GM21515 (cell line): ENCODE results near the gene NR2F2.
"Not testable (repeated sequence)": the region's sequence is repeated elsewhere in the genome, so short reads cannot be mapped to it uniquely, and the experiment has no call there.

Source experiments
- ATAC-seq: cut with Tn5 transposase; IDR thresholded peaks from one replicate; pipeline ENCODE4 v1.9.1; 2021; ENCODE audit not compliant: unreplicated experiment

Gene NR2F2

DNA sequence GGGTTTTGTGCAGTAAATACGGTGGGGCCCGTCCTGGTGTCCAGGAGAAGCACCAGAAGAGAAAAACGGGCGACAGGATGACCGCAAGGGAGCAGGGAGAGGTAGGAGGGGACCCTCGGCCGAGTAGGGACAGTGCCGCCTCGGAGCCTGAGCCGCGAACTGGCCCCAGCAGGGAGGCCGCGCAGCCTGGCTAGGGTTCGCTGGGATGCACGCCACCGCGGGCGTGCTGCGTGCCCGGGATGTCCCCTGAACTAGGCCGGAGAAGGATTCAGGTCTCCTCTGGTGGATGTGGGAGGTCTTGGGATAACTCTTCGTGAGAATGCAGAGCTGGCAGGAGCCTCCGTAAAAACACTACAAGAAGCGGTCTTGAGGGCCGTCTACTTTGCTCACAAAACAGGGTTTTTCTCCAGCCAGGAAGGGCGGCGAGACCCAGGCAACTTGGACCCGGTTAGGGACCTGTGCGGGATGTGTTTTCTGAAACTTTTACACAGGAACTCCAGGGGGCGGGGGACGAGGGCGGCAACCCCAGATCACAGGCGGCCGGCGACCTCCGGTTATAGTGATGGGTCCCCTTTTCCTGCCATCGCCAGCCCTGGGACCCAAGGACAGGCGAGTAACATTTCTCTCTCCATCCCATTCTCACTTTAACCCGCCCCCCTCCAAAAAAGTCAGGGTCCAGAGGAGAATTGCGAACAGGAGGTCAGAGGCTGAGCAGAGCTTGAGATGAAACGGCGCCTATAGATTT is 35.5 kb downstream of the NR2F2 start:
- no peak for ATAC-seq

DNA sequence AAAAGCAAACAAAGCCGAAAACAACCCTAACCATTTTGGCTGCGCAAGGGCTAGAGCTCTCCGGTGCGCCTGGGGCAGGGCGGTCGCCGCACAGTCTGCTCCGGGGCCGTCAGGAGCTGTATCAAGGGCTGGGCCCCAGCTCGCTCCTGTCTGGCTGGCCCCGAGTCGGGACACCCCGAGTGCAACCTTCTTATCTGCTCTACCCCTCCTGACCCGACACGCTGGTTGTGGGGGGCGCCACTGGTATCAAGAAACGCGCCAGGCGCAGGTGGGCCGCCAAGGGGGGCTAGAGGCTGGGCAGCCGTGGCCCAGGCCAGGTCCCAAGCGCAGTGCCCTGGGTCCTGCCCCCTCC is 36.0 kb downstream of the NR2F2 start:
- ATAC-seq = no peak

DNA sequence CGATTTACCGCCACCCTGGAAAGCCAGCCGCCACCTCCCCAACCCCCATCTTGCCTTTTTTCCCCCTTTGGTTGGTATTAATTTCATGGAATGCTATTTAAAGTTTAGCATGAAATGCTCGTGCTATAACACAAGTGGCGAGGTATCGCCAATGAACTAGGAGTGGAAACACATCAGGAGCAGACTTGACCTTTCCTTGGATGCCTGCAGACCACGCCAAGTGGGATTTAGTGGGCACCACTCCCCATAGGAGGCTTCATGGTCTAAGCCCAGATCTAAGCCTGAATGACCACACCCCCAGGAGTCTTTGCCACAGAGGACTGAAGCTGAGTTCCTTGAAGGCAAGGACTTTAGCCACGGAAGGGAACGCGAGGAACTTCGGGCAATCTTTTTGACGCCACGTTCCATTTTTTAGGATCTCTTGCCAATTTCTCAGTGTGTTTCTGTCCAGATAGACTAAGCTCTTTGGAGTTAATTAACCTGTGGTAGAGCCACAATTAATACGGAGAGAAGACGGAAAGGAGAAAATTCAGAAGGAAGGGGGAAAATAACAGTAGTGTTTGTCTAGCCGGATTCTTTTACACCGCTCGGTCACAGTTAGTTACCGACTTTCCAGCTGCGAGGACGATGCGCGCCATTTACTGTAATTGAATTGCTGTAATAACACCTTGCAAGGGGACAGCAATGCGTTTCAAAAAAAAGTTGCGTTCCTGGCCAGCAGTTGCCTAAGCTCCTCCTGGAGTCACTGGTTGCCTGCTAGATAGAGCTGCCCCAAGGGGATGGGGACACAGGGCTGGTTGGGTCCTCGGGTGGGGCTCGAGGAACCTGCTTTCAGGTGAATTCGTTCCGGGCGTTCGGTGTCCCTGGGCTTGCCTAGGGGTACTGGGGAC is 37.1 kb downstream of the NR2F2 start:
- ATAC-seq = no peak

DNA sequence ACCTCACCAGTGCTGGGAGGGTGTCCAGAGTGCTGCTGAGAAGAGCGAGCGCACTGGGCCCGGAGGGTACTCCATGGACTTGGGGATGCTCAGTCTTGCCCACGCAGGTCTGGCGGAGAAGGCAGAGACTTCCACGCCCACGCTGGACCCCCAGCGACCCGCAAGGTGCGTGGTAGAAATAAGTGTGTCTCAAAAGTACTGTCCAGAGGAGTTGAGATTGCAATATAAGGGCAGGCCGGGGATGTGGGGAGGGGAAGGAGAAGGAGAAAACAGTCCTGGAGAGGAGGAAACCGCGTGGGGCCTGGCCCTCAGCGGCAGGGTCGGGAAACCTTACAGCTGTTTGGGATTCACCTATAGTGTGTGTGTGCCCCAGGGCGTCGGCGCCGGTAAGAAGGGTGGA is 38.9 kb downstream of the NR2F2 start:
- no peak for ATAC-seq

DNA sequence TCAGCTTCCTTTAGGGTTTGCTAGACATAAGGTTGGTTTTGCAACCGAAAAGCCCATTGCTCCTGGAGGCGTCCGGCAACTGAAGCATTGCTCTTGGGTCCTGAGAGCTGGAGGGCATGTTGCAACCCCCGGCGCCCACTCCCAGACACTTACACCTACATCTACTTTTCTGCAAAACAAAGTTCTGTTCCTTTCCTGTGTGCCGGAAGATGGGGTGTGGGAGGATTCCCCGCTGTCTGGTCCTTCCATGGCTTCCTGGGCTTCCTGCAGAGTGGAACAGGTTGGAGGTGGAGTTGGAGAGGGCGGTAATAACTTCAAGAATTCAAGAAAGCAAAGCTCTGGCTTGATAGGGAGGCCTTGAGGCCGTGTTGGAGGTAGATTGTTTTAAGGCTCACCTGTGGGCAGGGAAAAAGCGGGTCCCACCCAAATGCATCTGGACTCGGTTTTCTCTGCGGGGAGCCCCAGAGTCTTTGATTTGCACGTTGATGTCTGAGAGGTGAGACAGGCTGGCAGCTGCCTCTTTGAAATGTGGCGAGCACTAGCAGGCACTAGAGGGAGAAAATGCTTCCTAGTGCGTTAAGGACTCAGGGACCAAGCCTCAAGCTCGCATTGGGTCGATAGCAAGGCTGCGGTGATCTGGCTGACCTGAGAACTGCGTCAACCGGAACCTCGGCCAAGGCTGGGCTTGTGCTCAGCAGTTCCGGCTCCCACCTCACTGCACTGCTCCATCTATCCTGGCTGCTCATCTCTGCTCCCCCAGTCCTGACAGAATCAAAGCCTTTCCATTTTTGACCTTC is 39.5 kb downstream of the NR2F2 start:
- ATAC-seq = no peak

DNA sequence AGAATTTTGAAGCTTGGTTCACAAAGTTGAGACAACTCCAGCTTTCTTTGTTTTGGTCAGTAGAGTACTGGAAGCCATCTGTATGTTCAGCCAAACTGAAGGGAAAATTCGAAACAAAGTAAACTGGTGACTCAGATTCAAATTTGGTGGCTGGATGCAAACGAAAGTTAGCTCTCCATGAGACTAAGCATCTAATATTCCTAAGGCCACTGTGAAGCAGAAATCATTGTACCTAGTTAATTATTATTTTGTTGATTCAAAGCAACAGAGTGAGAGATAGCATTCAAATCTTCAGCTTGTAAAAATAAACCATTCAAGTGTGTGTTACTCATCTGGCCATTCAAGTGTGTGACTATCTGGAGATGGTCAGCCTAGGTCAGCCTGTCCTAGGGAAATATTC is 42.1 kb downstream of the NR2F2 start:
- ATAC-seq = no peak

DNA sequence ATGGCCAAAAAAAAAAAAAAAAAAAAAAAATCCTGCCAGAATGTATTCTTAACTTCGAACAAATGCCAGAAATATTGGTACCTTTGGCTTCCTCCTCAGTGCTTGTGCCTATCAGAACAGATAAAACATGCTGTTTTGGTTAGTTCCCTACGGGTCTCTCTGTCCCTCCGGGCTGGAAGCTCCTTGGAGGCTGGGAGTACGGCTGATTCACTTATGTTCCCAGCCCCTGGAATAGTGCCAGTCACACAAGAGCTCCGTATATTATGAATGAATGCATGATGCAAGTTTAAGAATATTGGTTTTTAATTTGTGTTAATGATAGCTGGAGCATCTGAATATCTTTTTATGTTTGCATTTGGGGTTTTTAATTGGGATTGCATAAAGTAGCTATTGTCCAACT is 44.0 kb downstream of the NR2F2 start:
- no peak for ATAC-seq

DNA sequence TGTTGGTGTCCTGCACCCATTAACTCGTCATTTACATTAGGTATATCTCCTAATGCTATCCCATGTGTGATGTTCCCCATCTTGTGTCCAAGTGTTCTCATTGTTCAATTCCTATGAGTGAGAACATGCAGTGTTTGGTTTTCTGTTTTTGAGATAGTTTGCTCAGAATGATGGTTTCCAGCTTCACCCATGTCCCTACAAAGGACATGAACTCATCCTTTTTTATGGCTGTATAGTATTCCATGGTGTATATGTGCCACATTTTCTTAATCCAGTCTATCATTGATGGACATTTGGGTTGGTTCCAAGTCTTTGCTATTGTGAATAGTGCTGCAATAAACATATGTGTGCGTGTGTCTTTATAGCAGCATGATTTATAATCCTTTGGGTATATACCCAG is 49.1 kb downstream of the NR2F2 start:
- not testable (repeated sequence) for ATAC-seq

DNA sequence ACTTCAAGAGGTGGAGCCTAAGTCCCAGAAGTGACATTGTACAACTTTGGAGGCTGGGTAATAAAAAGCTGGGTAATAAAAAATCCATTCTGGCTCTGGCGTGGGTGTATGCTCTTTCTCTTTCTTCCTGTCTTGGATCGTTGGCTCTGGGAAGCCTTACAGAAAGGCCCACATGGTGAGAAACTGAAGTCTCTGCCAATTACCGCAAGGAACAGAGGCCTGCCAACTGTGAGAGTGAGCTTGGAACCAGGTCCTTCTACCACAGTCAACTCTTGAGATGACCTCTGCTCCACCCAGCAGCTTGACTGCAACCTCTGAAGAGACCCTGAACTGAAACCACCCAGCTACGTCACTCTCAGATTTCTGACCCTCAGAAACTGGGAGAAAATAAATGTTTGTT is 51.0 kb downstream of the NR2F2 start:
- ATAC-seq = no peak

DNA sequence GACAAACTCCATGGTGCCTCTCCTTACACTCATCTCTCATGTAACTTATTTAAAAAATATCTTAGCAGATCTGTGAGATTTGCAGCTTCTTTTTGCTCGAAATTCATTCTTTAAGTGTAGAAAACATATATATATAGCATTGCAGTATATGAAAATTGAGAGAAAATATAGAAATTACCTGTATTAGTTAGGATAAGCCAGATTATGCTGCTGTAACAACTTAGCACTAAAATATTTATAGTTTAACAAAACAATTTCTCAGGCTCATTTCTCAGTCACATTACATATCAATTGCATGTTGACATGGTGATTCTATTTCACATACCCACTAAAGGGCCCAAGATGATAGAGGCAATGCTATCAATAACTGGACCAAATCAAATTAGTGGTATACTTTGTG is 54.7 kb downstream of the NR2F2 start:
- no peak for ATAC-seq

DNA sequence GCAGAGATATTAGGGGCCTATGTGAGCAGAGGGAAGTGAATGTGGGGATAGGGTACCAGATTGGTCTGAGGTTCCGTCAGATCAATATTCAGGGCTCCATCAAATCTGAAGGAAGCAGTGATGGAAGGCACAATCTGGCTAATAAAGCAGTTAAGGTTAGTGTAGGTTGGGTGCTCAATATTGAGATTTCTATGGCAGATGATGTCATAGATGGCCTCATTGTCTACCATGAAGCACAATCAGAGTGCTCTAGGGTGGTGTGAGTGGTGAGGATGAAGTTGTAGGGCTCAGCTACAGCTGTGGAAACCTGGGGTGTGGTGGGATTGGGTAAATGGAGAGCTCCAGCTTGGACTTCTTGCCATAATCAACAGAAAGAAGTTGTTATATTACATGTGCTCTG is 58.2 kb downstream of the NR2F2 start:
- no peak for ATAC-seq
